Measurements from ENCODE around the gene DSCAML1.
"Not testable (repeated sequence)": the region's sequence is repeated elsewhere in the genome, so short reads cannot be mapped to it uniquely, and the experiment has no call there.

DSCAML1 gene

DNA sequence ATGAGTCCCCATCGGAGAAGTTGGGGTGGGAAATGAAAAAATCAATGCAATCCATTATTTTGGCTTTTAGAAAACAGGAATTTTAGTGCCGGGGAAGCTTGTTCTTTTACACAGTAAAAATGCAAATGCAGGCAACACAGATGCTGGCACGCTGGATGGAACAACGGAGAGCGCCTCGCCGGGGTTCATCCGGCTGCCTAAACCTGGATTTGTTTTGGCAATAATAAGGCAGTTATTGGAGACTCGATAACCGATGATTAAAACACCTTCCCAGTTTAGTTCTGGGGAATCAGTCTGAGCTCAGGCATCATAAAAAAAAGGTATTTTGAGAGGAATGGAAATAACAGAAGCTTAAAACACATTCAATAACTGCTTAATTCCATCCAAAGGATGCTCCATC is 2.9 kb downstream of the DSCAML1 start:
- no peak for DNase-seq (ENCODE audit: low read depth in 2 of 2)

DNA sequence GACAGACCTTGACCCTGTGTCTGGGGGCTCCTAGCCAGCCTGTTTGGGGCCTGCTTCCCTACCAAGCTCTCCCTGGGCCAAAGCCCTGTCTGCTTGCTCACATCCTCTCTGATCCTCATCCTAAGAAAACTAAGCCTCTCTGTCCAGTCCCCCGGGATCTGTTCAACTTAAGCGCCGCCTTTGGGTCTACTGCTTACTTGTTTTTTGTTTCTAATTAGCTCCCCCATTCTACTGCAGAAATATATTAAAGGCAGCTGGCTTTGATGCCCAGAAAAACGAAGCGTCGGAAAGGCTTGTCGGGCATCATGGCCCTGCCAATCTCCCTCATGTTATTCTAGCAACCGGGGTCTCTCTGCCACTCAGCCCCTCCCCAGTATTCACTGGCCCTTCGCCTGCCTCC is 3.4 kb downstream of the DSCAML1 start:
- DNase-seq (ENCODE audit: low read depth in 2 of 2), result no peak

DNA sequence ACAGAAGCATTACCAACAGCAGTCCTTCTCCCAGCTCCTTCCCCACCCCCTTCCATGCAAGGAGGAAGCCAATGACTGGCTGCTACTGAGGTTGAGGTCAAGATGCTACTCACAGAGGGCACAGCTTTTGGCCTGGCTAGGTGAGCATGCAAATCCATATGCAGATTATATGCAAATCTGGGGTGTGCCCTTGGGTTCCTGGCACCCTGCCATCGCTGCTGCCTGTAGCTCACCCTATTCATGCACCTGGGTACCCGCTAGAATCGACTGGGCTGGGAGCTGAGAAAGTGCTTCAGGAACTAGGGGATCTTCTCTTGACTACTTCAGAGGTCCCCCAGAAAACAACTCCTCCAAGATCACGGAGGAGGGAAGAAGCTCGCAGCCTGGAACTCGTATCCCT is 4.0 kb downstream of the DSCAML1 start:
- DNase-seq (ENCODE audit: low read depth in 2 of 2), result no peak

DNA sequence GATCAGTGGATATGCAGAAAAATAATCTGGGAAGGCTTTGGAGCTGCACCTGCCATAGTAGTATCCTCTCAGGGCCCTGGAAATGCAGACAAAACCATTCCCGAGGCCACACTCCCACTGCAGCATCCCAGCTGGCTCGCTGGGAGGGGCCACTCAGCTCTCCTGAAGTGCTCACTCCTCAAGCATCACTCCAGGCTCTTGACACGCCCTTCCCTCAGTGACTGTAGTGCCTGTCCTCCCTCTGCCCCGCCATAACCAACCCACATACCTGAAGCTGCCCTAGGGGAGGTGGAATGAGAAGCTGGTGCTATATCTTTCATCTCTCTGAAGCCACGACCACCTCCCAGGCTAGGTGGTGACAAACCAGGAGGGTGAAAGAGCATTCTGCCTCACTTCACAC is 4.8 kb downstream of the DSCAML1 start:
- no peak for DNase-seq (ENCODE audit: low read depth in 2 of 2)

DNA sequence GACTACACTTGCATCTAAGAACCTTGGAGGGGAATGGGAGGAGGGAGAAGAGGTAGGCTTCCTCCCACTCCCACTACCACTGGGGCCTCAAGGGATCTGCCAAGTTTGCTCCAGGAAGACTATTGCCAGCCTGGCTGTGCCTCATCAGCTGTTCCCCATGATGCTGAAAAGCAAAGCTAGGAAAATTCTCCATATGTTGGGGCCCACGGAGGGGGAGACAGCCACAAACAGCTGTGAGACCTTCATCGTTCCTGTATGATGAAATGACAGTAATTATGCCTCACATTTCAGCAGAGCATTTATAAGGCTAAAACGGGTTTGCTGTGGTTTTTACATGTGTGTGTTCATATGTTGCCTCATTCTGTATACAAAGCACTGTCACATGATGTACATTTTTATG is 6.7 kb downstream of the DSCAML1 start:
- no peak for DNase-seq (ENCODE audit: low read depth in 2 of 2)

DNA sequence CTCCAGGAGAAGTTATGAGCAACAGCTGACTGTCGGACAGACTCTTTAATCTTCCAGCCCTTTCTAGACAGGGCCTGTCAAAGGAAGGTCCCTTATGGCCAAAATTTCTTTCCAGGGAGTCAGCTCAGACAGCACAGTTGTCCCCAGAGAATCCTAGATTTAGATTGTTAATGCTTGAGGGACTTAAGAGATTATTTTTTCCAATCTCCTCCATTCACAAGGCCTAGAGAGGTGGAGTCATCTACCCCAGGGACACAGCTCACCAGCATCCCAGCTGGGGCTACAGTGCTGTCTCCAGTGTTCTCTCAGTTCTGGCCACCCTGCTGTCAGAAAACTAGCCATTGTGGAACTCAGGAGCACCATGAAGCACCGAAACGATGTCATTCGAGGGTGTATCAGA is 7.8 kb downstream of the DSCAML1 start:
- no peak for DNase-seq (ENCODE audit: low read depth in 2 of 2)

DNA sequence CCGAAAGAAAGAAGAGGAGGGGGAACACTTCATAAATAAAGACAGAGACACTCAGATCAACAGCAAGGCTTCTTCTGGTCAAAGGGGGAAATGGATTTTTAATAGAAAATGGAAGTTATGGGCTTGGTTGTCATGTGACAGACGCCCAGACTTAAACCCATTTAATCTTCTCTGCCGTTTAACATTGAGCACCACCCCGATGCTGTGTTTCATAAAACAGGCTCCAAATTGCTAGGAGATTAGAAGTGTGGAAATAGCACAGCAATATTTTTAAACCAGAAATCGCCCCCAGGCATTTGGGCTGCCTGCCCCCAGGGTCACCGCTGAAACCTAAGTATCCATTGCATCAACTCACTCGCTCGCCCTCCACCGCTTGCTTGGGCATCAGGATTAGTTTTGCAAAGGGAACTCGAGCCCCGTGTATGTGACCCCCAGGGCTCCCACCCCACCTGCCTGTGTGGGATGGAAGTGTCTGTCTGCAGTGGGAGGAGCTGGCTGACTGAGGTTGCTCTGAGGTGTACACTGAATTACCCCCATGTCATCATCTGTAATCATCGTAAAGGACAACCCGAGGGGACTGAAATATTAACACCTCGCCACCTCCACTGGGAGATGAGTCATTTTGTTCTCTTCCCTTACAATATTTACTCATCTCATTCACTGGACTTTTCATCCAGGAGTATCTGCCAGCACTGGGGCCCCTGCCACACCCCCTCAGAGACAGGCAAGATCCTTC is 10.7 kb downstream of the DSCAML1 start:
- no peak for DNase-seq (ENCODE audit: low read depth in 2 of 2)

DNA sequence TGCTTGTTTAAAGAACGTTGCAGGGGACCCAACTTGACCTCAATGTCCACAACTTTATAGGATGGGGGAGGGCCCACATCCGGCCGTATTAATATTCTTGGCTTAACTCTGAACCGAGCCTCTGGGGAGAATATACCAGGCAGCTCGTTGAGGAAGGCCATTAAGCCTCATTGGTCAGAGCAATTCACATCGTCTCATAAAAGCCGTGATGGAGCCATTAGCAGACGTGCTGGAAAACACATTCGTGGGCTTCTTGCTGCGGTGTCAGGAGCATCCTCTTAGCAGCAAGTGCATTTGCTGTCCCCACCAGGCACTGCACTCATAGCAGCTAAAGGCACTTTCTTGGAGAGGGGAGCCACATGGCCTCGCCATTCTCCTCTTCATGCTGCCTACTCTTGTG is 14.9 kb downstream of the DSCAML1 start:
- DNase-seq (ENCODE audit: low read depth in 2 of 2), result no peak

DNA sequence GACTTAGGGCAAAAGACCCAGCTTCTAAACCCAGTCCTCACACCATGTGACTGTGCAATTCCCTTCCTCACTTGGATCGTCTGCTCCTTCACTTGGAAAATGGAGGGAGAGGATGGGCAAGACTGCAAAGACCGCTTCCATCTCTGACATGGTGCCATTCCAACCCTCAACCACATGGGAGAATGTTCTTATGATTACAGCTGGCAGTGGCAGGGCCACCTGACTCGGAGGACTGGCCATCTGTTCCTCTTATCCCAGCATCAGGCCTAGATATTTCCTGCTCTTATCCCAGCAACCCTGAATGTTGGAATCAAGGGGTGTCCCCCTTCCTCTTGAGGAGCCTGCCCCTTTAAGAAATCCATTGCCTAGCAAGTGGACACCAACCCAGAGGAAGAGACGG is 15.4 kb downstream of the DSCAML1 start:
- no peak for DNase-seq (ENCODE audit: low read depth in 2 of 2)

DNA sequence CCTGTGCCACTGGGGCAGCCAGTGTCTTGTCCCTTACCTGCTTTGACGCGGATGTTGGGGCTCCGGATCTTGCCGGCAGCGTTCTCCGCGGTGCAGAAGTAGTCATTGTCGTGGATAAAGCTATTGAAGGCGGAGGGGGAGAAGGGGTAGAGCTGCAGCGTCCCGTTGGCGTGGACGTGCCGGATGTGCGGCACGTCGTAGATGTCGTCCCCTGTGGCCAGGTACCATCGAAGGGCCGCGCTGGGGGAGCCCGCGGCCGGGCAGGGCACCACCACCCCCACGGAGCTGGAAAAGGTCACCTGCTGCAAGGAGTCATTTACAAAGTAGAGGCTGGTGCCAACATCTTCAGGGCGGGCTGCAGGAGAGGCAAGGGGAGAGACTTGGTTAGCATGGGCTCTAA is 16.6 kb downstream of the DSCAML1 start:
- no peak for DNase-seq (ENCODE audit: low read depth in 2 of 2)

DNA sequence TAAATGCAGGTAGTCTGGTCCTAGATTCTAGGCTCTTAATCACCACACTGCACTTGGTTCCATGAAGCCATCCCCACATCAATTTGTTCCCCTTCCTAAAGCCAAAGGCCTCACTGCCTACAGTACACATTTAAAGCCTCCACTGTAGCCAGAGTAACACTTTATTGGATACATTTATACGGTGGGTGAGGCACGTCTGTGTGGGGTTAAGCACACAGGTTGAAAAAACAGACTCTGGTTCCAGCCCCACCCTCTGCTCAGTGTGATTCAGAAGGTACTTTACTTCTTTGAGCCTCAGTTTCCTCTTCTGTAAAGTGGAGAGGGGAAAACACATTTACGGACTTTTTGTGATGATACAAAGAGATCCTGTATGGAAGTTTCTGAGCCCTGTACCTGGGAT is 22.5 kb downstream of the DSCAML1 start:
- DNase-seq (ENCODE audit: low read depth in 2 of 2), result no peak

DNA sequence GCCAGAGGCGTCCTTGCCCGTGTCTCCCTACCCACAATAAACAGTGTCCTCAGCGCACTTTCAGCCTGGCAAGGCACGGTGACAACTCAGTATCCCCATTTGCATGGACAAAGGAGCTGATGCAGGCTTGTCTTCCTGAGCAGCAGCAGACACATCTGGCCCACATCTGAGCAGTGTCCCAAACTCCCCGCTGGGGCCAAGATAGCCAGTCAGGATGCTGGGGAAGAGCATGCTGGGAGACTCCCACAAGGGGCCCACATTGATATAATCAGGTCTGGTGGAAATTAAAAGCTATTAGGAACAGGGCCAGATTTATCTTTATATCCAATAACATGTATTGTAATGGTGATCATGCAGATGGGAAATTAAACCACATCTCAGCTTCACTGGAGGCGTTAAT is 24.7 kb downstream of the DSCAML1 start:
- DNase-seq (ENCODE audit: low read depth in 2 of 2), result no peak

DNA sequence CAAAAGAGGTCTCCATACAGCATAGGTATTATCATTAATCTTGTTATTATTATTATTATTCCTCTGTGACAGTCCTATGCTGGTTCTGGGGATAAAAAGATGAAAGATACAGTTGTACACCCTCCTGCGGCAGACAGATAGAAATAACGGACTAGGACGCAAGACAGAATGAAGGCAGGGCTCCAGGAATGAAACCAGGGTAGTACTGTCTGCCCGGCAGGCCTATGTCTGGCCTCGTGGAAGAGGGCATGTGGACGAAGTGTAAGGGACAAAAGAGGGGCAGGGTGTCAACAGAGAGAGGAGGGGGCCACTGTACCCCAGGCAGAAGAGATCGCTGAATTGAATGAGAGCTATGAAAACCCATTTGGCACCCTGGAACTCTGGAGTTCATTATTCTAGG is 25.2 kb downstream of the DSCAML1 start:
- DNase-seq (ENCODE audit: low read depth in 2 of 2), result no peak

DNA sequence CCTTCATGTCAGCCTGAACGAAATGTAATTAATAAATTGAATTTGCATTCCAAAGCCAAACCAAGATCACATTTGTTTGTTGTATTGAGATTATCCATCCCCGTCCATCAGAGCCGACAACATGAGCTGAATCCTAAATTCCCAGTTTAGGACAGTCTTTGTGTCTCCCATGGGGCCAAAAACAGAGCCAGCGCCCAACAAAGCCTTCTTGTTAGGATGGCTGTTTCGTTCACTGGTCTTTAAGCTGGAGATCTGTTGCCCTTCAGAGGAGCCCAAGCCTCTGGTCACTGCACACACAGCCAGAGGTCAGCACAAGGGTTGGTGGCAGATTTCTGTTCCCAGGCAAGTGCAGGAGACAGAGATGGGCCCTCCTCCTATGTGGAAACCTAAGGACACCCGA is 25.8 kb downstream of the DSCAML1 start:
- no peak for DNase-seq (ENCODE audit: low read depth in 2 of 2)

DNA sequence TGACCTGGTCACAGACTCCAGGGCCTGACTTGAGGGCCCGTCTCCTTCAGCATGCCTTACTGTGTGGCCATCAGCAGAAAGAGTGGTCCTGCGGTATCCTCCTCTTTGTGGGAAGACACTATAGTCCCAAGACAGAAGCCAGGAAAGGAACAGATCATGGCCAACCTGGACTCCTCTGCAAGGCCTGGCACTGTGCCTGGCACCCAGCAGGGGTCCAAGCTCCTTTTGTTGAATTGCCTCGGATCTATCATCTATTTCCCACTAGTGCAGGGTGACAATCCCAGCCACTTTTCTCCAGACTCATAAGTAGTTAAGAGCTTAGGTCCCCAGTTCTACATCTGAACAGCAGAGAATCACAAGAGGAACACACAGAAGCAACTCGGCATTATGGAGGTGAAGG is 27.0 kb downstream of the DSCAML1 start:
- no peak for DNase-seq (ENCODE audit: low read depth in 2 of 2)

DNA sequence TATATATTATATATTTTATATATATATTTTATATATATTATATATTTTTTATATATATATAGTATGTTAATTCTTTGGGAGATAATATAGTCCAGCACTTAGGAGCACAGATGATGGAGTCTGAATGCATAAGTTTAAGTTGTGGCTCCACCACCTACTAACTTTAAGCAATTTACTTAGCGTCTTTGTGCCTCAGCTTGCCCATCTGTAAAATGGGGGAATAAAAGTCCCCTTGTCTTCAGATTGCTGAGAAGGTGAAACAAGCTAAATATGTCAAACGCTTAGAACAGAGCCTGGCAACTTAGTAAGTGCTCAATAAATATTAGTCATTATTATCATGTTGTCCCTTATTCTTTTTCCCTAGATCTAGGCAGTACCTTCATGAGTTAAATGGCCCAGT is 27.5 kb downstream of the DSCAML1 start:
- no peak for DNase-seq (ENCODE audit: low read depth in 2 of 2)

DNA sequence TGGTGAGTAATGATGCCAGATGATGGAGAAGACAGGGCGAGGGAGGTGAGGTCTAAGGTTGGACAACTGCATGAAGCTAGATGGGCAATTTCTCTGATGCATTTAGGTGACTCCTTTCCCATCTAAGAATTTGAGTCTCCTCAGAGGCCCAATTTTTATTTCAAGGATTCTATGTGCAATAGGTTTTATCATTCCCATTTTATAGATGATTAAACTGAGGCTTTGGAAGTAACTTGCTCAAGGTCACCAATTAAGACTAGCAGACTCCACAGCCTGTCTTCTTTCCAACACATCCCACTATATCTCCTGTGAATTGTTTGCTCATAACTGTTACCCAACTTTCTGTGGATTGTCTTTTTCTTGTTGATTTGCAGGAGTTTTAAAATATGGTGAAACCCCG is 28.5 kb downstream of the DSCAML1 start:
- DNase-seq (ENCODE audit: low read depth in 2 of 2), result no peak

DNA sequence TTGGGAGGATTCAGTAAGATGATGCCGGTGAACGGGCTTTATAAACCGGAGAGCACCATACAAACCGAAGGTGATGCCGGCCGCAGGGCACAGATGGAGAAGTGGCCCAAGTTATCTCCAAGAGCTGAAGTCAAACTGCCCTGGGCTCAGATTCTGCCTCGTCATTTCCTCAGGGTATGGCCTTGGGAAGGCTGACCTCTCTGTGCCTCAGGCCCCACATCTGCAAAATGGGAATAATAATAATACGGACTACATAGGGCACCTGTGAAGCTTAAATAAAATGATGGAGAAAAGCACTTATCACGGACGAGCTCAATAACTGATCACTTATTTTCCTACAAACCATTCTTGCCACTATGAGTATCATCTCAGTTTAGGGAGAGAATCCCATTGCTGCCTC is 29.9 kb downstream of the DSCAML1 start:
- no peak for DNase-seq (ENCODE audit: low read depth in 2 of 2)

DNA sequence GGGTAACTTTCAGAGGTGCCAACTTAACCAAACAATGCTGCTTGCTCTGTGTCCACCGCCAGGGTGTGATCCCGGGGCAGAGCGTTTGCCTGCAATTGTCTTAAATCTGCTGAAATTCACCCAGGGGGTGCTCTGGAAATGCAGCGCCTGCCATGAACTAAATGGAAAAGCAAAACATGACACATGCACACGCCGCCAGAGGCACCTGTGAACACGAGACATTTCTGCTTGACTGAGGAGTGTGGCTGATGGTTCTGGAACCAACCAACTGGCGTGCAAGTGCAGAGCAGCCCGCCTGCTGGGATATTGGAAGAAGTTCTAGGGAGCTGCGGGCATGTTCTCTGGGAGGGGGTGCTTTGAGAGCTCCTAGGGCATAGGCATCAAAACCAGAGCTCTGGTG is 30.4 kb downstream of the DSCAML1 start:
- DNase-seq (ENCODE audit: low read depth in 2 of 2), result no peak

DNA sequence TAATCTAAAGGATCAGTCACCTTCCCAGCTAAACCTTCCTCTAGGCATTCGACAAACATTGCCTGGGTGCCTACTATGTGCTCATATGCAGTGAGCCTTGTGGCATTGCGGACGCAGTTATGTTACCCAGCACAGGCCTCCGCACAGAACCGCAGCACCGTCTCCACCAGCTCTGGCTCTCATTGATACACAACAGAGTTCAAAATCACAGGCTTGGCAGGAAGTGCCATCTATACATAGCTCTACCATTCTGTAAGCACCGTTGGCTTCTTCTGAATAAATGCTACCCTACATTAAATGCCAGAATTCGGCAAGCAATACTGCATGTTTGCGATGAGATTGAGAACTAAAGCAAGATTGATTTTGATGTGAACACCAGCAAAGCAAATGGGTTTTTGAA is 31.0 kb downstream of the DSCAML1 start:
- DNase-seq (ENCODE audit: low read depth in 2 of 2), result no peak

DNA sequence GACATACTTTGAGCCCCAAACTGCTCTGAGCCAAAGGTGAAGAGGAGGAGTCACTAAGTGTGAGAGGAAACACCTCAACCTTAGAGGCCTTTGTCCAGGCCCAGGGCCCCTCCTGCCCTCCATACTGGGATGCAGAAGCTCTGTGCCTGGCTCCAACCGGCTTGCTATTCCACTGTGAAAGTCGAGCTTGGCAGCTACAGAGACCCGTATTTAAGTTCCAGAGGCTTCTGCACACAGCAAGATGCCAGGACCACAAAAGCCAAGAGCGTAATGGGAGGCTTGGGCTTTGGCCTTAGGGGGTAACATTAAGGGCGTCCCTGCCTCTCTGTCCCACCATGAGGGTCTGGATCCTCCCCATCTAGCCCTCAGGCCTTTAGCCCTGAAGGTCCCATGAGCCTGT is 31.9 kb downstream of the DSCAML1 start:
- no peak for DNase-seq (ENCODE audit: low read depth in 2 of 2)

DNA sequence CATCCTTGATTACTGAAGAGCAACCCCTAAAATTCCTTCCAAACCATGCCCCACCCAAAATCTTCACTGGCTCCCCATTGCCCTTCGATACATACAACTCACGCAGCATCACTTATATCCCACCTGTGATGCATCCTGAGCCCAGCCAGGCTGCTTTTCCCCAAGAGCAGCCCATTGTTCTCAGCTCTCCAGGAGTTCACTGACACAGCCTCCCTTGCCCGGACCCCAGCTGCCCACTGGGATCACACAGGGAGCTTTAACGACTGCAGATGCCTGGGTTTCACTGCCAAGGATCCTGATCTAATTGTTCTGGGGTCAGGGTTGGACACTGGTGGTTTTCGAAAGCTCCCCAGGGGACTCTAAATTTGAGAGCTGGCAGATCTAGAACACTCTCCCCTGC is 33.6 kb downstream of the DSCAML1 start:
- not testable (repeated sequence) for DNase-seq (ENCODE audit: low read depth in 2 of 2)

DNA sequence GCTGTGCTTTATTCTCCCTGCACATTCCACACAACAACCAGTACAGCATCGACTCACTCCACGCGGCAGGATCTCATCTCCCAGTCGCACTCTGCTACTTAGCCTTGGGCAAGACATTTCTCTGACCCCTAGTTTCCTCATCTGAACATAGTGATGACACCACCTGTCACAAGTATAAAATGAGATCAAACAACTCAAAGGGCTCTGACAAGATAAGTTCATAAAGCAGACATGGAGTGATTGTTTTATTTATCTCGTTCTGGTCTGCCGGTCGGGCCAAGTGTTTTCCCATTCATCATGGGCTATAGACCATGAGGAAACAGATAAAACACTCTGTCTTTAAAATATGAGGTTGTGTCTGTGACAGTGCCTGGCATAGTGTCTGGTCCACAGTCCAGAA is 35.0 kb downstream of the DSCAML1 start:
- DNase-seq (ENCODE audit: low read depth in 2 of 2), result no peak

DNA sequence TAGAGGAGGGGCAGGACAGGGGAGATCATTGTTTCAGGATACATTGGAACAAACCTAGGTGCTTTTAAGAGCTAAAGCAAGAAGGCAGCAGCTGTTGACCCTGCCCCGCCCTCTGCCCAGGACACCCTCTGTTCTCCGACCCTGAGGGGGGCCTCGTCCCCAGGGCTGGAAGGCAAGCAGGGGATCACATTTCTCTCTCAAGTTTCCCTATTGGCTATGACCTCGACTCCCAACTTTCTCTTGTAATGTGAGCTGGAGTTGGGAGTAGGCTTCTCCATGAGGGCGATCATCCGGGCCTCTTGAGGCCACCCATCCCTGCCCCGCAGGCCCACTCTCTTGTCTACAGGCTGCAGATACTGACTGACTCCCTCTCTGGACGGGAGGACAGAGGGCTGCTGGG is 37.7 kb downstream of the DSCAML1 start:
- DNase-seq (ENCODE audit: low read depth in 2 of 2), result no peak

Data from stimulated activated CD4-positive, alpha-beta T cell treated with anti-CD3 and anti-CD28 coated beads, Interleukin-12 subunit alpha, Interleukin-12 subunit beta, amount 100 ng/mL, for 24 hours (primary cell).